ENCODE data around the gene SNTB2. TPM values are rescaled to one million over a fixed set of nuclear protein-coding genes. Genes with fewer than 3 reads are reported as not detected.
"Not testable (repeated sequence)": the region's sequence is repeated elsewhere in the genome, so short reads cannot be mapped to it uniquely, and the experiment has no call there.

Gene SNTB2
- polyA plus RNA-seq, 4 donors: 1.9 to 7.2 (median 5.3) TPM

GRCh38 chr16:69273009-69273408, 86.0 kb downstream of the SNTB2 start:
- Histone ChIP-seq H3K27ac (ENCODE audit: low read depth in 1 of 3, low read length in 2 of 3) (no peak overlapping the region), H3K4me3 (ENCODE audit: low read depth in 1 of 3, low read length in 3 of 3) (no peak overlapping the region), H3K27me3 (ENCODE audit: control insufficient read depth in 3 of 3, insufficient read depth in 3 of 3, low read length in 3 of 3) (no peaks in the 10 kb centered on the region), H3K9me3 (ENCODE audit: control insufficient read depth in 2 of 2, insufficient read depth in 1 of 2, low read depth in 1 of 2, low read length in 1 of 2) (no peaks in the 10 kb centered on the region), H3K4me1 (ENCODE audit: control insufficient read depth in 3 of 3, insufficient read depth in 2 of 3, low read depth in 1 of 3, low read length in 2 of 3) (no peaks in the 10 kb centered on the region), H3K36me3 (ENCODE audit: control insufficient read depth in 3 of 3, insufficient read depth in 2 of 3, low read depth in 1 of 3, low read length in 3 of 3) (peaks cover 0 to 7% (median 5%) of the 10 kb centered on the region in 3 donors)
- no peak for FAIRE-seq
- 81 to 92% (median 91%) methylated on average over 4 of the region's 4 CpGs for WGBS, 3 donors
- DNase-seq: no peak

GRCh38 chr16:69274699-69275235, 87.8 kb downstream of the SNTB2 start:
- H3K36me3 ChIP-seq (ENCODE audit: control insufficient read depth in 3 of 3, insufficient read depth in 2 of 3, low read depth in 1 of 3, low read length in 3 of 3): peaks cover 0 to 7% (median 5%) of the 10 kb centered on the region in 3 donors
- WGBS, 3 donors: 85 to 90% (median 86%) methylated on average over 4 of the region's 4 CpGs
- H3K27me3 ChIP-seq (ENCODE audit: control insufficient read depth in 3 of 3, insufficient read depth in 3 of 3, low read length in 3 of 3): no peaks in the 10 kb centered on the region
- no peak for DNase-seq
- no peak overlapping the region for H3K4me3 ChIP-seq (ENCODE audit: low read depth in 1 of 3, low read length in 3 of 3)
- H3K9me3 ChIP-seq (ENCODE audit: control insufficient read depth in 2 of 2, insufficient read depth in 1 of 2, low read depth in 1 of 2, low read length in 1 of 2): no peaks in the 10 kb centered on the region
- H3K4me1 ChIP-seq (ENCODE audit: control insufficient read depth in 3 of 3, insufficient read depth in 2 of 3, low read depth in 1 of 3, low read length in 2 of 3): no peaks in the 10 kb centered on the region
- no peak for FAIRE-seq
- no peak overlapping the region for H3K27ac ChIP-seq (ENCODE audit: low read depth in 1 of 3, low read length in 2 of 3)

GRCh38 chr16:69276148-69277115, 89.5 kb downstream of the SNTB2 start:
- H3K36me3 ChIP-seq (ENCODE audit: control insufficient read depth in 3 of 3, insufficient read depth in 2 of 3, low read depth in 1 of 3, low read length in 3 of 3): peaks cover 0 to 5% (median 3%) of the 10 kb centered on the region in 3 donors
- no peak for FAIRE-seq
- no peaks in the 10 kb centered on the region for H3K4me1 ChIP-seq (ENCODE audit: control insufficient read depth in 3 of 3, insufficient read depth in 2 of 3, low read depth in 1 of 3, low read length in 2 of 3)
- DNase-seq: no peak
- no peak overlapping the region for H3K27ac ChIP-seq (ENCODE audit: low read depth in 1 of 3, low read length in 2 of 3)
- 60 to 86% (median 86%) methylated on average over 7 of the region's 7 CpGs for WGBS, 3 donors
- no peaks in the 10 kb centered on the region for H3K27me3 ChIP-seq (ENCODE audit: control insufficient read depth in 3 of 3, insufficient read depth in 3 of 3, low read length in 3 of 3)
- H3K4me3 ChIP-seq (ENCODE audit: low read depth in 1 of 3, low read length in 3 of 3): no peak overlapping the region
- no peaks in the 10 kb centered on the region for H3K9me3 ChIP-seq (ENCODE audit: control insufficient read depth in 2 of 2, insufficient read depth in 1 of 2, low read depth in 1 of 2, low read length in 1 of 2)

- H3K9me3 ChIP-seq (ENCODE audit: control insufficient read depth in 2 of 2, insufficient read depth in 1 of 2, low read depth in 1 of 2, low read length in 1 of 2): no peaks in the 10 kb centered on the region
- WGBS, 3 donors: 35 to 97% (median 91%) methylated on average over 1 of the region's 1 CpG
- no peak overlapping the region for H3K27ac ChIP-seq (ENCODE audit: low read depth in 1 of 3, low read length in 2 of 3)
- H3K4me1 ChIP-seq (ENCODE audit: control insufficient read depth in 3 of 3, insufficient read depth in 2 of 3, low read depth in 1 of 3, low read length in 2 of 3): no peaks in the 10 kb centered on the region
- peaks cover 0 to 7% (median 1%) of the 10 kb centered on the region in 3 donors for H3K36me3 ChIP-seq (ENCODE audit: control insufficient read depth in 3 of 3, insufficient read depth in 2 of 3, low read depth in 1 of 3, low read length in 3 of 3)
- FAIRE-seq: no peak
- no peaks in the 10 kb centered on the region for H3K27me3 ChIP-seq (ENCODE audit: control insufficient read depth in 3 of 3, insufficient read depth in 3 of 3, low read length in 3 of 3)
- no peak for DNase-seq
- H3K4me3 ChIP-seq (ENCODE audit: low read depth in 1 of 3, low read length in 3 of 3): no peak overlapping the region
Observed at GRCh38 chr16:69277413-69277812, 90.4 kb downstream of the SNTB2 start.

GRCh38 chr16:69283851-69284250, 96.9 kb downstream of the SNTB2 start:
- no peaks in the 10 kb centered on the region for H3K4me1 ChIP-seq (ENCODE audit: control insufficient read depth in 3 of 3, insufficient read depth in 2 of 3, low read depth in 1 of 3, low read length in 2 of 3)
- no peak overlapping the region for H3K27ac ChIP-seq (ENCODE audit: low read depth in 1 of 3, low read length in 2 of 3)
- DNase-seq: no peak
- H3K36me3 ChIP-seq (ENCODE audit: control insufficient read depth in 3 of 3, insufficient read depth in 2 of 3, low read depth in 1 of 3, low read length in 3 of 3): peaks cover 0 to 26% (median 0%) of the 10 kb centered on the region in 3 donors
- H3K4me3 ChIP-seq (ENCODE audit: low read depth in 1 of 3, low read length in 3 of 3): no peak overlapping the region
- FAIRE-seq: no peak
- WGBS, 3 donors: 86 to 91% (median 88%) methylated on average over 4 of the region's 4 CpGs
- no peaks in the 10 kb centered on the region for H3K27me3 ChIP-seq (ENCODE audit: control insufficient read depth in 3 of 3, insufficient read depth in 3 of 3, low read length in 3 of 3)
- H3K9me3 ChIP-seq (ENCODE audit: control insufficient read depth in 2 of 2, insufficient read depth in 1 of 2, low read depth in 1 of 2, low read length in 1 of 2): no peaks in the 10 kb centered on the region

GRCh38 chr16:69285240-69285639, 98.3 kb downstream of the SNTB2 start:
- no peak for DNase-seq

GRCh38 chr16:69286941-69287713, 100.2 kb downstream of the SNTB2 start:
- Histone ChIP-seq H3K27me3 (ENCODE audit: control insufficient read depth in 3 of 3, insufficient read depth in 3 of 3, low read length in 3 of 3) (no peaks in the 10 kb centered on the region), H3K4me1 (ENCODE audit: control insufficient read depth in 3 of 3, insufficient read depth in 2 of 3, low read depth in 1 of 3, low read length in 2 of 3) (no peaks in the 10 kb centered on the region), H3K36me3 (ENCODE audit: control insufficient read depth in 3 of 3, insufficient read depth in 2 of 3, low read depth in 1 of 3, low read length in 3 of 3) (peaks cover 0 to 25% (median 0%) of the 10 kb centered on the region in 3 donors), H3K9me3 (ENCODE audit: control insufficient read depth in 2 of 2, insufficient read depth in 1 of 2, low read depth in 1 of 2, low read length in 1 of 2) (no peaks in the 10 kb centered on the region), H3K27ac (ENCODE audit: low read depth in 1 of 3, low read length in 2 of 3) (no peak overlapping the region), H3K4me3 (ENCODE audit: low read depth in 1 of 3, low read length in 3 of 3) (no peak overlapping the region)
- WGBS, 3 donors: 71 to 80% (median 76%) methylated on average over 13 of the region's 13 CpGs
- DNase-seq (peak; percentile 70 to 76), FAIRE-seq (peak; percentile 67)

More at GRCh38 chr16:69285240-69285639, 98.3 kb downstream of the SNTB2 start:
- no peaks in the 10 kb centered on the region for H3K4me1 ChIP-seq (ENCODE audit: control insufficient read depth in 3 of 3, insufficient read depth in 2 of 3, low read depth in 1 of 3, low read length in 2 of 3)
- FAIRE-seq: no peak
- no peak overlapping the region for H3K27ac ChIP-seq (ENCODE audit: low read depth in 1 of 3, low read length in 2 of 3)
- H3K27me3 ChIP-seq (ENCODE audit: control insufficient read depth in 3 of 3, insufficient read depth in 3 of 3, low read length in 3 of 3): no peaks in the 10 kb centered on the region
- H3K36me3 ChIP-seq (ENCODE audit: control insufficient read depth in 3 of 3, insufficient read depth in 2 of 3, low read depth in 1 of 3, low read length in 3 of 3): peaks cover 0 to 26% (median 0%) of the 10 kb centered on the region in 3 donors
- WGBS, 3 donors: 83 to 88% (median 84%) methylated on average over 4 of the region's 4 CpGs
- no peak overlapping the region for H3K4me3 ChIP-seq (ENCODE audit: low read depth in 1 of 3, low read length in 3 of 3)
- H3K9me3 ChIP-seq (ENCODE audit: control insufficient read depth in 2 of 2, insufficient read depth in 1 of 2, low read depth in 1 of 2, low read length in 1 of 2): no peaks in the 10 kb centered on the region

- not testable (repeated sequence) for H3K9me3 ChIP-seq (ENCODE audit: control insufficient read depth in 2 of 2, insufficient read depth in 1 of 2, low read depth in 1 of 2, low read length in 1 of 2); H3K27ac ChIP-seq (ENCODE audit: low read depth in 1 of 3, low read length in 2 of 3); H3K4me1 ChIP-seq (ENCODE audit: control insufficient read depth in 3 of 3, insufficient read depth in 2 of 3, low read depth in 1 of 3, low read length in 2 of 3); H3K27me3 ChIP-seq (ENCODE audit: control insufficient read depth in 3 of 3, insufficient read depth in 3 of 3, low read length in 3 of 3); DNase-seq; H3K4me3 ChIP-seq (ENCODE audit: low read depth in 1 of 3, low read length in 3 of 3); FAIRE-seq
- H3K36me3 ChIP-seq (ENCODE audit: control insufficient read depth in 3 of 3, insufficient read depth in 2 of 3, low read depth in 1 of 3, low read length in 3 of 3): peaks cover 0 to 11% (median 0%) of the 10 kb centered on the region in 3 donors
- 90 to 96% (median 94%) methylated on average over 9 of the region's 9 CpGs for WGBS, 3 donors
Observed at GRCh38 chr16:69291657-69292056, 104.7 kb downstream of the SNTB2 start.

All from small intestine (tissue), 7 donors.